Mammary epithelial cell (primary cell): ENCODE results near the gene PTPN21.
"Not testable (repeated sequence)": the region's sequence is repeated elsewhere in the genome, so short reads cannot be mapped to it uniquely, and the experiment has no call there.

Experiments
- EZH2 ChIP-seq: IDR thresholded peaks from 2 replicates; pipeline ENCODE4 v1.6.1; 2012; ENCODE audit warnings: low read length, inconsistent platforms, borderline replicate concordance
- TF ChIP-seq, protein P1 (sequence below), 2 donors: IDR thresholded peaks in 1 of 2; conservative IDR thresholded peaks in 1 of 2; 2 replicates each; pipeline ENCODE4 v1.5.1; 2011 to 2012; ENCODE audit warnings: inconsistent platforms in 2 of 2, low read length in 2 of 2, mild to moderate bottlenecking in 2 of 2, control low read depth in 1 of 2, low read depth in 1 of 2; ENCODE audit not compliant: insufficient read depth in 1 of 2; ENCODE audit errors: extremely low read depth in 1 of 2

DNA sequence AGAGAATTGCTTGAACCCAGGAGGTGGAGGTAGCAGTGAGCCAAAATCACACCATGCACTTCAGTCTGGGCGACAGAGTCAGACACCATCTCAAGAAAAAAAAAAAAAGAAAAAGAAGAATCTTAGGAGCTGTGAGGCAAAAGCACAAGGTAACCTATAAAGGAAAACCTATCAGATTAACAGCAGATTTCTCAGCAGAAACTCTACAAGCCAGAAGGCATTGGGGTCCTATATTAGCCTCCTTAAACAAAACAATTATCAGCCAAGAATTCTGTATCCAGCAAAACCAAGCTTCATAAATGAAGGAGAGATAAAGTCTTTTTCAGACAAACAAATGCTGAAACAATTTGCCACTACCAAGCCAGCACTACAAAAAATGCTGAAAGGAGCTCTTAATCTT is 24.9 kb downstream of the PTPN21 start:
- TF ChIP-seq, protein P1, sequence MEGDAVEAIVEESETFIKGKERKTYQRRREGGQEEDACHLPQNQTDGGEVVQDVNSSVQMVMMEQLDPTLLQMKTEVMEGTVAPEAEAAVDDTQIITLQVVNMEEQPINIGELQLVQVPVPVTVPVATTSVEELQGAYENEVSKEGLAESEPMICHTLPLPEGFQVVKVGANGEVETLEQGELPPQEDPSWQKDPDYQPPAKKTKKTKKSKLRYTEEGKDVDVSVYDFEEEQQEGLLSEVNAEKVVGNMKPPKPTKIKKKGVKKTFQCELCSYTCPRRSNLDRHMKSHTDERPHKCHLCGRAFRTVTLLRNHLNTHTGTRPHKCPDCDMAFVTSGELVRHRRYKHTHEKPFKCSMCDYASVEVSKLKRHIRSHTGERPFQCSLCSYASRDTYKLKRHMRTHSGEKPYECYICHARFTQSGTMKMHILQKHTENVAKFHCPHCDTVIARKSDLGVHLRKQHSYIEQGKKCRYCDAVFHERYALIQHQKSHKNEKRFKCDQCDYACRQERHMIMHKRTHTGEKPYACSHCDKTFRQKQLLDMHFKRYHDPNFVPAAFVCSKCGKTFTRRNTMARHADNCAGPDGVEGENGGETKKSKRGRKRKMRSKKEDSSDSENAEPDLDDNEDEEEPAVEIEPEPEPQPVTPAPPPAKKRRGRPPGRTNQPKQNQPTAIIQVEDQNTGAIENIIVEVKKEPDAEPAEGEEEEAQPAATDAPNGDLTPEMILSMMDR (conservative IDR thresholded peaks at IDR 0.05 in 1 of 2, IDR thresholded peaks at IDR 0.05 in 1 of 2; ENCODE audit: extremely low read depth in 1 of 2, insufficient read depth in 1 of 2, low read depth in 1 of 2, low read length in 2 of 2) = not testable (repeated sequence)
- not testable (repeated sequence) for TF ChIP-seq EZH2
